HEK293 (cell line): ENCODE measurements around the gene PRSS50.

Experiments
- CTCF ChIA-PET: fragments of 350-600 bp; formaldehyde crosslinking; extraction: SDS; loops from one replicate; lab custom pipeline; 2021; ENCODE audit warnings: antibody characterized with exemption; lab: Yijun Ruan, JAX
- POLR2A ChIA-PET: fragments of 300-600 bp; formaldehyde crosslinking; extraction: SDS; loops from one replicate; lab custom pipeline; 2020; ENCODE audit warnings: antibody characterized with exemption, inconsistent platforms; lab: Yijun Ruan, JAX
- H3K27ac ChIP-seq: fragments of 200-500 bp; sonication (Bioruptor generic); 2 replicates; pipeline ENCODE4 v1.5.1; 2014; ENCODE audit warnings: low read depth, low read length, control low read depth, inconsistent platforms; ENCODE audit errors: extremely low read depth
- H3K36me3 ChIP-seq, 2 experiments: fragments of 200-500 bp in 1 of 2; sonication (Bioruptor generic) in 1 of 2; 1 replicate in 1 of 2; 2 replicates in 1 of 2; pipeline ENCODE4 v1.5.1; 2014 to 2017; ENCODE audit warnings: inconsistent platforms in 2 of 2, low read length in 2 of 2; ENCODE audit not compliant: control insufficient read depth in 2 of 2, insufficient read depth in 1 of 2
- H3K4me1 ChIP-seq: fragments of 200-500 bp; sonication (Bioruptor generic); 2 replicates; pipeline ENCODE4 v1.5.1; 2014; ENCODE audit warnings: mild to moderate bottlenecking, low read length, inconsistent platforms; ENCODE audit not compliant: control insufficient read depth, insufficient read depth
- H3K4me3 ChIP-seq: 2 replicates; pipeline ENCODE4 v1.5.1; 2011; ENCODE audit warnings: low read depth, mild to moderate bottlenecking, control low read depth, low read length, moderate library complexity
- H3K9me3 ChIP-seq: fragments of 200-500 bp; sonication (Bioruptor generic); 2 replicates; pipeline ENCODE4 v1.5.1; 2014; ENCODE audit warnings: low read depth, low read length, inconsistent platforms; ENCODE audit not compliant: control insufficient read depth, insufficient read depth
- GLIS2 ChIP-seq: fragments of 450-650 bp; formaldehyde crosslinking; IDR thresholded peaks from 2 replicates; pipeline ENCODE4 v1.5.1; 2016; ENCODE audit warnings: missing biosample characterization, missing genetic modification characterization
- HOXA7 ChIP-seq: sonication (generic); formaldehyde crosslinking; IDR thresholded peaks from 2 replicates; pipeline ENCODE4 v1.8.1; 2022; ENCODE audit warnings: missing genetic modification reagents, borderline replicate concordance
- TRIM28 ChIP-seq: IDR thresholded peaks from 2 replicates; pipeline ENCODE4 v1.6.1; 2011; ENCODE audit warnings: low read length, control low read depth, borderline replicate concordance
- ZBTB10 ChIP-seq: fragments of 450-650 bp; formaldehyde crosslinking; IDR thresholded peaks from 2 replicates; pipeline ENCODE4 v1.5.1; 2016; ENCODE audit warnings: missing biosample characterization, missing genetic modification characterization
- ZBTB48 ChIP-seq: fragments of 450-650 bp; formaldehyde crosslinking; IDR thresholded peaks from 2 replicates; pipeline ENCODE4 v1.5.1; 2016; ENCODE audit warnings: missing biosample characterization, missing genetic modification characterization
- ZEB2 ChIP-seq: fragments of 450-650 bp; formaldehyde crosslinking; IDR thresholded peaks from 2 replicates; pipeline ENCODE4 v1.5.1; 2016; ENCODE audit warnings: missing biosample characterization, missing genetic modification characterization
- ZIC2 ChIP-seq: fragments of 450-650 bp; formaldehyde crosslinking; IDR thresholded peaks from 2 replicates; pipeline ENCODE4 v1.5.1; 2016; ENCODE audit warnings: missing biosample characterization, missing genetic modification characterization
- ZNF114 ChIP-seq: fragments of 450-650 bp; formaldehyde crosslinking; IDR thresholded peaks from 2 replicates; pipeline ENCODE4 v1.5.0; 2017; ENCODE audit warnings: missing biosample characterization, missing genetic modification characterization
- ZNF121 ChIP-seq: fragments of 450-650 bp; formaldehyde crosslinking; IDR thresholded peaks from 2 replicates; pipeline ENCODE4 v1.5.1; 2016; ENCODE audit warnings: missing biosample characterization, missing genetic modification characterization
- ZNF169 ChIP-seq: fragments of 450-650 bp; formaldehyde crosslinking; IDR thresholded peaks from 2 replicates; pipeline ENCODE4 v1.5.1; 2016; ENCODE audit warnings: missing biosample characterization, missing genetic modification characterization
- ZNF2 ChIP-seq: fragments of 450-650 bp; formaldehyde crosslinking; IDR thresholded peaks from 2 replicates; pipeline ENCODE4 v1.5.1; 2016; ENCODE audit warnings: missing biosample characterization, missing genetic modification characterization
- ZNF239 ChIP-seq: fragments of 450-650 bp; formaldehyde crosslinking; IDR thresholded peaks from 2 replicates; pipeline ENCODE4 v1.5.1; 2016; ENCODE audit warnings: missing biosample characterization, missing genetic modification characterization
- ZNF335 ChIP-seq: fragments of 450-650 bp; formaldehyde crosslinking; conservative IDR thresholded peaks from 2 replicates; pipeline ENCODE4 v1.5.1; 2016; ENCODE audit warnings: missing biosample characterization, missing genetic modification characterization
- ZNF449 ChIP-seq: fragments of 450-650 bp; formaldehyde crosslinking; IDR thresholded peaks from 2 replicates; pipeline ENCODE4 v1.5.1; 2017; ENCODE audit warnings: missing biosample characterization, mild to moderate bottlenecking, missing genetic modification characterization, moderate library complexity
- ZNF501 ChIP-seq: fragments of 450-650 bp; formaldehyde crosslinking; IDR thresholded peaks from 2 replicates; pipeline ENCODE4 v1.5.1; 2016; ENCODE audit warnings: missing biosample characterization, missing genetic modification characterization
- ZNF518A ChIP-seq: fragments of 450-650 bp; formaldehyde crosslinking; conservative IDR thresholded peaks from 2 replicates; pipeline ENCODE4 v1.5.1; 2016; ENCODE audit warnings: low read depth, missing biosample characterization, missing genetic modification characterization
- TF ChIP-seq, protein P1 (sequence below): fragments of 450-650 bp; formaldehyde crosslinking; IDR thresholded peaks from 2 replicates; pipeline ENCODE4 v1.5.1; 2017; ENCODE audit warnings: missing biosample characterization, missing genetic modification characterization
- TF ChIP-seq, protein P2 (sequence below): fragments of 450-650 bp; formaldehyde crosslinking; IDR thresholded peaks from 2 replicates; pipeline ENCODE4 v1.5.1; 2016; ENCODE audit warnings: missing biosample characterization, missing genetic modification characterization

Gene PRSS50

DNA sequence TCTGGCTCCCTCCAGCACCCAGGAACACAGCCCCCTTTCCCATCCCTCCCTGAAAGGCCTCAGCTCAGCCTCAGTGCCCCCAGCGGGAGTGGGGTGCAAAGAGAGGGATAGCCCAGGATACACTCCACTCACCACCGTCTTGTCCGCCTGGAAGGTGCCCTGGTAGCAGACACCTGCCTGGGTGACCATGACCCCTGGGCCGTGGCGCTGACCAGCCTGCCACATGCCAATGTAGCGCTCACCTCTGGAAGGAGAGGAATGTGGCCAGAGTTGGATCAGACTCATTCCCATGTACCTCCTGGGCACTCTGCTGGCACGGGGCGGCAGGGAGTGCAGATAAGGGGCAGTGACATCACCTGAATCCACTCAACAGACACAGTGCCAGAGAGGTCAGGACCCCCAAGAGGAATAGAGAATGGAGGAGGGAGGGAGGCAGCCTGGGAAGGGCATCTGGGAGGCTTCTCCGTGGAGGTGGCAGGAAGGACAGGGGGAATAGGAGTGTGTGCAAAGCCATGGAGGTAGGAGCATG is 37.3 kb downstream of the PRSS50 start:
- POLR2A ChIA-PET, result no interaction called here
- Histone ChIP-seq H3K9me3 (no peaks in the 10 kb centered on the region), H3K4me1 (no peaks in the 10 kb centered on the region), H3K36me3 (no peaks in the 10 kb centered on the region), H3K4me3 (no peak overlapping the region), H3K27ac (no peak overlapping the region)
- CTCF ChIA-PET, result no interaction called here
- TF ChIP-seq ZNF501 (tag by site-specific recombination), result no peak
- peak; percentile 33; the same call in 1 of the 2 replicates for TF ChIP-seq ZIC2 (tag by site-specific recombination)

DNA sequence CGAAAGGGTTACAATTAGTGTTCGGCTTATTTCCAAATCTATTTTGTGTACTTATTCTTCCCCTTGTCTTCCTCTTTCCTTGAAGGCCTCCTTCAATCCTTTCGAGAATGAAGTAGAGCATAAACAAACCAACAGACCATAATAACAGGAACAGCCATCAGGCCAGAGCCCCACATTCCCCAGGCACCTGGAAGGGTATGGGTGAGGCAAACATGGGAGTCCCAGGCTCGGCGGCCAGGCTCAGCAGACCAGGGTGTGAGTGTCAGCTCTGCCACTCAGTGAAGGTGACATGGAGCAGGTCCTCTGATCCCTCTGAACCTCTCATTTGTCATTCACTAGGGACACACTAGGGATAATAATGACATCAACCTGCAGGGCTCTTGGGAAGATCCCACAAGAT is 38.0 kb downstream of the PRSS50 start:
- Histone ChIP-seq H3K4me1 (no peaks in the 10 kb centered on the region), H3K9me3 (no peaks in the 10 kb centered on the region), H3K36me3 (no peaks in the 10 kb centered on the region), H3K4me3 (no peak overlapping the region), H3K27ac (no peak overlapping the region)
- ChIA-PET POLR2A (no interaction called here), CTCF (no interaction called here)
- TF ChIP-seq ZNF518A (tag by site-specific recombination) (no peak), ZEB2 (tag by site-specific recombination) (no peak), ZBTB48 (no peak), ZNF114 (tag by site-specific recombination) (no peak), ZNF239 (tag by site-specific recombination) (no peak), GLIS2 (tag by site-specific recombination) (no peak)

DNA sequence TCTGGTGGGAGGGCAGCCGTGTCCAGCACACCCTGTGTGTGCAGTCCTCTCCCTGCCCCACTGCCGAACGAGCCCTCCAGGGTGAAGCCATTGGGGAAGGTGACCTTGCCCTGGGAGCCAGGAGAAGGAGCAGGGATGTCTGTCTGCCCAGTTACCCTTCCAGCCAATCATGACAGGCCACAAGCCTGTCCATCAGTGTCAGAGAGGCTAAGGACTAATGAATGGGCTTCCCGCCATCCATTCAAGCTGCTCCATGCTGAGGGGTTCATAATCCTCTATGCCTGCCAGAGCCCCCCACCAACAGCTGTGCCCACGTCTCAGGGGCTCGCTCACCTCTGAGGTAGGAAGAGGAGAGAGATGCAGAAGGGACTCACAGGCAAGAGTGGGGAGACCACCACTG is 39.4 kb downstream of the PRSS50 start:
- H3K36me3 ChIP-seq, result no peaks in the 10 kb centered on the region
- no peak overlapping the region for H3K4me3 ChIP-seq
- ChIA-PET CTCF (no interaction called here), POLR2A (no interaction called here)
- H3K27ac ChIP-seq, result no peak overlapping the region
- H3K9me3 ChIP-seq, result no peaks in the 10 kb centered on the region
- no peaks in the 10 kb centered on the region for H3K4me1 ChIP-seq
- TF ChIP-seq HOXA7 (no peak), ZNF335 (tag by site-specific recombination) (no peak), ZNF121 (no peak), TRIM28 (no peak), ZNF2 (no peak), ZNF449 (no peak), ZBTB10 (tag by site-specific recombination) (no peak), ZNF169 (tag by site-specific recombination) (no peak)
- TF ChIP-seq, protein P1, sequence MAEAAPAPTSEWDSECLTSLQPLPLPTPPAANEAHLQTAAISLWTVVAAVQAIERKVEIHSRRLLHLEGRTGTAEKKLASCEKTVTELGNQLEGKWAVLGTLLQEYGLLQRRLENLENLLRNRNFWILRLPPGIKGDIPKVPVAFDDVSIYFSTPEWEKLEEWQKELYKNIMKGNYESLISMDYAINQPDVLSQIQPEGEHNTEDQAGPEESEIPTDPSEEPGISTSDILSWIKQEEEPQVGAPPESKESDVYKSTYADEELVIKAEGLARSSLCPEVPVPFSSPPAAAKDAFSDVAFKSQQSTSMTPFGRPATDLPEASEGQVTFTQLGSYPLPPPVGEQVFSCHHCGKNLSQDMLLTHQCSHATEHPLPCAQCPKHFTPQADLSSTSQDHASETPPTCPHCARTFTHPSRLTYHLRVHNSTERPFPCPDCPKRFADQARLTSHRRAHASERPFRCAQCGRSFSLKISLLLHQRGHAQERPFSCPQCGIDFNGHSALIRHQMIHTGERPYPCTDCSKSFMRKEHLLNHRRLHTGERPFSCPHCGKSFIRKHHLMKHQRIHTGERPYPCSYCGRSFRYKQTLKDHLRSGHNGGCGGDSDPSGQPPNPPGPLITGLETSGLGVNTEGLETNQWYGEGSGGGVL (tag by site-specific recombination), result no peak
- TF ChIP-seq, protein P2, sequence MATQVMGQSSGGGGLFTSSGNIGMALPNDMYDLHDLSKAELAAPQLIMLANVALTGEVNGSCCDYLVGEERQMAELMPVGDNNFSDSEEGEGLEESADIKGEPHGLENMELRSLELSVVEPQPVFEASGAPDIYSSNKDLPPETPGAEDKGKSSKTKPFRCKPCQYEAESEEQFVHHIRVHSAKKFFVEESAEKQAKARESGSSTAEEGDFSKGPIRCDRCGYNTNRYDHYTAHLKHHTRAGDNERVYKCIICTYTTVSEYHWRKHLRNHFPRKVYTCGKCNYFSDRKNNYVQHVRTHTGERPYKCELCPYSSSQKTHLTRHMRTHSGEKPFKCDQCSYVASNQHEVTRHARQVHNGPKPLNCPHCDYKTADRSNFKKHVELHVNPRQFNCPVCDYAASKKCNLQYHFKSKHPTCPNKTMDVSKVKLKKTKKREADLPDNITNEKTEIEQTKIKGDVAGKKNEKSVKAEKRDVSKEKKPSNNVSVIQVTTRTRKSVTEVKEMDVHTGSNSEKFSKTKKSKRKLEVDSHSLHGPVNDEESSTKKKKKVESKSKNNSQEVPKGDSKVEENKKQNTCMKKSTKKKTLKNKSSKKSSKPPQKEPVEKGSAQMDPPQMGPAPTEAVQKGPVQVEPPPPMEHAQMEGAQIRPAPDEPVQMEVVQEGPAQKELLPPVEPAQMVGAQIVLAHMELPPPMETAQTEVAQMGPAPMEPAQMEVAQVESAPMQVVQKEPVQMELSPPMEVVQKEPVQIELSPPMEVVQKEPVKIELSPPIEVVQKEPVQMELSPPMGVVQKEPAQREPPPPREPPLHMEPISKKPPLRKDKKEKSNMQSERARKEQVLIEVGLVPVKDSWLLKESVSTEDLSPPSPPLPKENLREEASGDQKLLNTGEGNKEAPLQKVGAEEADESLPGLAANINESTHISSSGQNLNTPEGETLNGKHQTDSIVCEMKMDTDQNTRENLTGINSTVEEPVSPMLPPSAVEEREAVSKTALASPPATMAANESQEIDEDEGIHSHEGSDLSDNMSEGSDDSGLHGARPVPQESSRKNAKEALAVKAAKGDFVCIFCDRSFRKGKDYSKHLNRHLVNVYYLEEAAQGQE (tag by site-specific recombination), result no peak
